ENCODE data around the gene KCNIP3. TPM values are rescaled to one million over a fixed set of nuclear protein-coding genes. Genes with fewer than 3 reads are reported as not detected.
A peak's percentile ranks its signal among the peaks of the same experiment; 100 is the strongest.

Gene KCNIP3
- total RNA-seq, 1 donor from 2014 or later = 0.68 TPM

GRCh38 chr2:95325026-95325425 lies 27.9 kb downstream of the KCNIP3 start:
- Histone ChIP-seq H3K27me3 (ENCODE audit: insufficient read depth, low read length) (no peaks in the 10 kb centered on the region), H3K4me1 (ENCODE audit: insufficient read depth, low read length) (no peaks in the 10 kb centered on the region), H2AFZ (ENCODE audit: low read depth, low read length) (no peak overlapping the region), H3K4me3 (ENCODE audit: insufficient read depth, low read depth, low read length) (no peak overlapping the region), H3K9ac (ENCODE audit: low read length) (no peak overlapping the region), H4K20me1 (ENCODE audit: insufficient read depth, low read length) (no peaks in the 10 kb centered on the region), H3K9me3 (ENCODE audit: insufficient read depth, low read depth, low read length) (no peaks in the 10 kb centered on the region), H3K79me2 (ENCODE audit: insufficient read depth, low read length) (no peaks in the 10 kb centered on the region), H3K4me2 (ENCODE audit: low read length) (no peak overlapping the region), H3K36me3 (ENCODE audit: insufficient read depth, low read length) (no peaks in the 10 kb centered on the region), H3K27ac (ENCODE audit: low read depth, low read length) (no peak overlapping the region)
- Mint-ChIP-seq H3K4me1 (ENCODE audit: low read depth, unreplicated experiment) (peaks cover 9% of the 10 kb centered on the region), H3K27me3 (ENCODE audit: low read depth, unreplicated experiment) (peaks cover 17% of the 10 kb centered on the region), H3K36me3 (ENCODE audit: low read depth, unreplicated experiment) (no peaks in the 10 kb centered on the region), H3K4me3 (ENCODE audit: unreplicated experiment) (no peak overlapping the region), H3K27ac (ENCODE audit: unreplicated experiment) (no peak overlapping the region), H3K9me3 (ENCODE audit: unreplicated experiment) (peaks cover 3% of the 10 kb centered on the region)
- DNase-seq (ENCODE audit: low read depth) = no peak
- FAIRE-seq = no peak
- no peak for TF ChIP-seq CTCF (IDR thresholded peaks at IDR 0.05; ENCODE audit: insufficient read depth, low read depth, low read length)
- TF ChIP-seq EZH2 (IDR thresholded peaks at IDR 0.05; ENCODE audit: insufficient read depth, low read length) = no peak

- no peak overlapping the region for H2AFZ ChIP-seq (ENCODE audit: low read depth, low read length)
- no peaks in the 10 kb centered on the region for H3K36me3 Mint-ChIP-seq (ENCODE audit: low read depth, unreplicated experiment)
These were observed 28.7 kb downstream of the KCNIP3 start for GRCh38 chr2:95325590-95326432.

More at GRCh38 chr2:95325590-95326432, 28.7 kb downstream of the KCNIP3 start:
- Mint-ChIP-seq H3K9me3 (ENCODE audit: unreplicated experiment) (peaks cover 3% of the 10 kb centered on the region), H3K4me1 (ENCODE audit: low read depth, unreplicated experiment) (peaks cover 9% of the 10 kb centered on the region), H3K4me3 (ENCODE audit: unreplicated experiment) (no peak overlapping the region), H3K27ac (ENCODE audit: unreplicated experiment) (no peak overlapping the region), H3K27me3 (ENCODE audit: low read depth, unreplicated experiment) (peaks cover 21% of the 10 kb centered on the region)
- Histone ChIP-seq H3K9me3 (ENCODE audit: insufficient read depth, low read depth, low read length) (no peaks in the 10 kb centered on the region), H4K20me1 (ENCODE audit: insufficient read depth, low read length) (no peaks in the 10 kb centered on the region), H3K36me3 (ENCODE audit: insufficient read depth, low read length) (no peaks in the 10 kb centered on the region), H3K79me2 (ENCODE audit: insufficient read depth, low read length) (no peaks in the 10 kb centered on the region), H3K27me3 (ENCODE audit: insufficient read depth, low read length) (no peaks in the 10 kb centered on the region), H3K4me2 (ENCODE audit: low read length) (no peak overlapping the region), H3K4me3 (ENCODE audit: insufficient read depth, low read depth, low read length) (no peak overlapping the region), H3K27ac (ENCODE audit: low read depth, low read length) (no peak overlapping the region), H3K9ac (ENCODE audit: low read length) (no peak overlapping the region), H3K4me1 (ENCODE audit: insufficient read depth, low read length) (no peaks in the 10 kb centered on the region)
- FAIRE-seq = peak; percentile 5
- TF ChIP-seq CTCF (IDR thresholded peaks at IDR 0.05; ENCODE audit: insufficient read depth, low read depth, low read length) = no peak
- no peak for TF ChIP-seq EZH2 (IDR thresholded peaks at IDR 0.05; ENCODE audit: insufficient read depth, low read length)
- no peak for DNase-seq (ENCODE audit: low read depth)

All from astrocyte (in vitro differentiated cells and primary cell).